B cell (primary cell): Measurements from ENCODE around the gene BRMS1L.

Experiments
- EZH2 ChIP-seq: IDR thresholded peaks from 2 replicates; pipeline ENCODE4 v1.6.1; 2012; ENCODE audit warnings: borderline replicate concordance, low read depth, mild to moderate bottlenecking, moderate library complexity, low read length; ENCODE audit not compliant: insufficient read depth, poor library complexity, severe bottlenecking
- TF ChIP-seq, protein P1 (sequence below): fragments of 200-600 bp; IDR thresholded peaks from one replicate; pipeline ENCODE4 v1.8.0; 2022; ENCODE audit warnings: antibody characterized with exemption, mild to moderate bottlenecking

DNA sequence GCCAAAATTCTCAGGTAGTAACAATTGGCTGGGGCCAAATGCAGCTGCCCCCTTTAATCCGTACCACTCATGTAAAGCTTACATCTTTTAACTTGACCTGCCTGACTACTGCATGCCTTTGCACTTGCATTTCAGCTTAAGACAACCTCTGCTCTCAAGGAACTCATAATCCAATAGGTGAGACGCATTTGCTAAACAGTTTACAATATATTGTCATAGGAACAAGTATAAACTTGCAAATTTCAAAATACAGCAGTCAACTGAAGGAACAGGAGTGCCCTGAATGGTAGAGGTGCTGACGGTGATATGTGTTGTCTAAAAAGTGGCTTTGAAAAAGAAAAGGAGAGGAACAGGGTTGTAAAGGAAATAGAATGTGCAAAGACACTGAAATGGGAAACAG, 3.6 kb upstream of the BRMS1L start:
- TF ChIP-seq, protein P1, sequence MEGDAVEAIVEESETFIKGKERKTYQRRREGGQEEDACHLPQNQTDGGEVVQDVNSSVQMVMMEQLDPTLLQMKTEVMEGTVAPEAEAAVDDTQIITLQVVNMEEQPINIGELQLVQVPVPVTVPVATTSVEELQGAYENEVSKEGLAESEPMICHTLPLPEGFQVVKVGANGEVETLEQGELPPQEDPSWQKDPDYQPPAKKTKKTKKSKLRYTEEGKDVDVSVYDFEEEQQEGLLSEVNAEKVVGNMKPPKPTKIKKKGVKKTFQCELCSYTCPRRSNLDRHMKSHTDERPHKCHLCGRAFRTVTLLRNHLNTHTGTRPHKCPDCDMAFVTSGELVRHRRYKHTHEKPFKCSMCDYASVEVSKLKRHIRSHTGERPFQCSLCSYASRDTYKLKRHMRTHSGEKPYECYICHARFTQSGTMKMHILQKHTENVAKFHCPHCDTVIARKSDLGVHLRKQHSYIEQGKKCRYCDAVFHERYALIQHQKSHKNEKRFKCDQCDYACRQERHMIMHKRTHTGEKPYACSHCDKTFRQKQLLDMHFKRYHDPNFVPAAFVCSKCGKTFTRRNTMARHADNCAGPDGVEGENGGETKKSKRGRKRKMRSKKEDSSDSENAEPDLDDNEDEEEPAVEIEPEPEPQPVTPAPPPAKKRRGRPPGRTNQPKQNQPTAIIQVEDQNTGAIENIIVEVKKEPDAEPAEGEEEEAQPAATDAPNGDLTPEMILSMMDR = no peak
- TF ChIP-seq EZH2 = no peak
